SU-DHL-6 (cell line): ENCODE measurements around the gene TULP4.

Experiments used
- CTCF ChIP-seq: fragments of 200-600 bp; sonication (generic); IDR thresholded peaks from one replicate; pipeline ENCODE4 v1.5.1; 2017; ENCODE audit warnings: antibody characterized with exemption, mild to moderate bottlenecking, low read length, moderate library complexity; ENCODE audit not compliant: insufficient read depth, poor library complexity, severe bottlenecking
- EZH2phosphoT487 ChIP-seq: fragments of 200-600 bp; sonication (generic), shearing (Covaris generic); conservative IDR thresholded peaks from 2 replicates; pipeline ENCODE4 v1.6.1; 2018; ENCODE audit warnings: mild to moderate bottlenecking, antibody characterized with exemption, low read length, moderate library complexity, mixed read lengths

DNA sequence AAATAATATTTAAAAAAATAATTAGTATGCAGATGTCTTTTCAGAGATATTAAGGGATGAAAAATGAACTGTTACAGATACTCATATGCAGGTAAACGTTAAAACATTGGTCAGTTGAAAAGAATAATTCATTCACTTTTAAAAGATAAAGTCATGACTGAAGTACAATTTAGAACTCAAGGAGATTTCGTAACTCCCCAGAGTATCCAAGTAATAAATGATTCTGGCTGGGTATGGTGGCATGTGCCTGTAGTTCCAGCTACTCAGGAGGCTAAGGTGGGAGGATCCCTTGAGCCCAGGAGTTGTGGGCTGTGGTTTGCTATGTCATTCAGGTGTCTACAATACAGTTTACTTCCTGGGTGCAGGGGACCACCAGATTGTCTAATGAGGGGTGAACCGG lies 125.3 kb downstream of the TULP4 start:
- TF ChIP-seq CTCF (no peak), EZH2phosphoT487 (no peak)
